HG03175 (cell line): Measurements from ENCODE around the gene FGF11.

ENCODE experiments used
- ATAC-seq: cut with Tn5 transposase; IDR thresholded peaks from one replicate; pipeline ENCODE4 v1.9.1; 2021; ENCODE audit warnings: mild to moderate bottlenecking, moderate library complexity; ENCODE audit not compliant: unreplicated experiment

The FGF11 gene

DNA sequence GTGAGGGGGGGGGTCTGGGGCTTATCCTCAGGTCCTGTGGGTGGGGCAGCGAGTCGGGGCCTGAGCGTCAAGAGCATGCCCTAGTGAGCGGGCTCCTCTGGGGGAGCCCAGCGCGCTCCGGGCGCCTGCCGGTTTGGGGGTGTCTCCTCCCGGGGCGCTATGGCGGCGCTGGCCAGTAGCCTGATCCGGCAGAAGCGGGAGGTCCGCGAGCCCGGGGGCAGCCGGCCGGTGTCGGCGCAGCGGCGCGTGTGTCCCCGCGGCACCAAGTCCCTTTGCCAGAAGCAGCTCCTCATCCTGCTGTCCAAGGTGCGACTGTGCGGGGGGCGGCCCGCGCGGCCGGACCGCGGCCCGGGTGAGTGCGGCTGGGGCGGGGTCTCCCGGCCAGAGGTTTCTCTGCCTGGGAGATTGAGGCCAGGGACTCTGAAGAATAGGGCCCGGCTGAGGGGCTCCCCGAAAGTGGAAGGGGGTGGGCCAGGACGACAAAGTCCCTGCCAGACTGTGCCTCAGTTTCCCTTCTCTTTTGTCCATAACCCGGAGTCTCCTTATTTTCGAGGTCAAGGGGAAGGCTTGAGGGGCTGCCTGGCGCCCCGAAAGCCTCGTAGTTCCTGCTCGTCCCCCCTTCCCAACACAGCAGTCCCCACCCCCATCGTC, at the start of gene FGF11:
Gene FGF11 (plus strand): TSS at position 51 of the 651 bp plus-strand sequence. CDS start 109 bp downstream, at position 160.
- no peak for ATAC-seq

DNA sequence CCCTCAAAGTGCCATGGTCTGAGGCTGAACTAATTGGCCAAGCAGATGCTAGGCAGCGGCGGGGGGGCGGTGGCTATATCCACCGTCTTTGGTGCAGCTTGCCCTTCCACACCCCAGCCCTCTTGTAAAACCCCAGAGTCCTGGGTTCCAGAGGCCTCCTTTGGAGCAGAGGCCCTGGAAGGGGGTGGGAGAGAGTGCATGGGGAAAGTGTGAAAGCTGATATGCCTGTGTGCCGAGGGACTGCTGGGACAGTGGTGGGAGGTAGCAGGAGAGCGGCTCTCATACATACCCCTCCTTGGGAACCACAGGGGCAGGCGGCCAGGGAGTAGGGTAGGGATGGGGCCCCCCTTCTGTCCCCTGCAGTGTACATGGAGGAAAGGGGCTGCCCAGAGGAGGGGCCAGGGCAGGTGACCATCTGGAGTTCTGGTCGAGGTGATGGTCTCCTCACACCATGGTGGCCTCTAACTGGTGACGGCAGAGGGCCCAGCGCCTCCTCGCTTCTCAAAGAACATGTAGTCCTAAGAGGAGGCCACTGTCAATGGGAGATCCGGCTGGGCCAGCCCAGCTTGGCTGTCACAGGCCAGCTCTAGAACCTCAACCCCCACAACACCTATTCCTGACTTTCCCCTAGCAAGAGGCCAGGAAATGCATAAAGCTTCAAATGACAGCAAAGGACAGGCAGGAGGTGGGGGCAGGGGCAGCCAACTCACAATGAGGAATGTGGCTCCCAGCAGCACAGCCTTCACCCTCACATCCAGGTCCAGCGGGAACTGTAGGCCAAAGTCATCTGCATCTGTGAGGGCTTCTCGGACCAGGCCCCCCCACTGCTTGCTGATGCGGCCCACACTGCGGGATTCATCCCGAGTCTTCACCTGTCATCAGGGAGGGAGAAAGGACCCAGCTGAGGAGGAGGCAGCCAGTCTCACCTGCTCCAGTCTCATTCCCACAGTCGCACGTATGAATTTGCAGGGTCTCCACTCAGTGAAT, 49.1 kb upstream of the FGF11 start:
- no peak for ATAC-seq

DNA sequence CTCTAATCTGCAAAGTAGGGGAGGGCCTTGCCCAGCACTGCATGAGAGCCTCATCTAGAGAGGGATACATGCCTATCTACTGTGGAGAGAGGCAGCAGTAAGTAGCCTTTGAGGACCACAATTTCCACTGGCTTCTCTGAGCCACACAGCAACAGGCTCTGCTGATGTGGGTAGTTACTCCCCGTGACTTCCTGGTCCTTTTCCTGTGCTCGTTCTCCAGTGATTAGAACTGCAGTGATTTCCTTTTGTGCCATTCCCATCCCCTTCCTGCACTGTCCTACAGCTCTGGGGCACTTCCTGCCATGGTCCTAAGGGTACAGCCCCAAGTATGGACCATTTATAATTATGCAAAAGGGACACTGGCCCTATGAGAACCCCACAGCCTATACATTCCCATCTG, 48.0 kb upstream of the FGF11 start:
- no peak for ATAC-seq

DNA sequence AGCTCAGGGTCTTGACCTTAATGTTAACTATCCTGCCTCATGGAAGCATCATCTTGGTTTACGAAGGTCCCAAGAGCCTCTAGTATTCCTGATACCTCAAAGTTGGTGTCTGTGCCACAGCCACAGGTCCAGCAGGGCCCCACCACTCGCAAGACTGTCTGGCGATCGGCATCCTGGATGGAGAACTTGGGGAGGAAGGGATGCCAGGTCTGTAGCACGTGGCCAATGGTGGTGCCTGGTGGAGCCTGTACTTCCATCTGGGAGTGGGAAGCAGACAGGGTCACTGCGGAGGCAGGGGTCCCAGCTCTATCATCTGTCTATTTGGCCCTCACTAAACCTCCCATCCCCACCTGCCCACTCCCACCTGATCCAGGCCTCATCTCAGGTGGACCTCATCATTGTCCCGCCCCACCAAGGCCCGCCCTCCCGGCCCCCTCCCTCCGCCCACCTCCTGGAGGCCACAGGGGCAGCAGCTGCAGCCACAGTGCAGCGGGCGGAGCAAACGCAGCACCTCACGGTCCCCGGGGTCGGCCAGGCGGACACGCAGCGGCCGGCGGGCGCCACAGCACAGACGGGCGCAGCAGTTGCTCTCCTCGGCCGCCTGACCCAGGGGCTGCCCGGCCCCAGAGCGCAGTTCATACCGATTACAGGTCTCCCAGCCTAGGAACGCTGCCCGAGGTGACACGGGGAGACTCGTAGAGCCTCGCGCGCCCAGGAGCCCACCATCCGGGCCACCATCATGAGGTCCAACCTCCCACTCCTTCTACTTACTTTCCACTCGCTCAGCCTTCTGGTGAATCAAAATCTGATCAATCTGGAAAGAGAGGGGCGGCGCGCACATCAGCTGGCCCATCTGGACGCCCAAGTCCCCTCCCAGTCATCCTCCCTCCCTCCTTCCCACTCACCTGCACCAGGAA, 46.4 kb upstream of the FGF11 start:
- ATAC-seq, result no peak

DNA sequence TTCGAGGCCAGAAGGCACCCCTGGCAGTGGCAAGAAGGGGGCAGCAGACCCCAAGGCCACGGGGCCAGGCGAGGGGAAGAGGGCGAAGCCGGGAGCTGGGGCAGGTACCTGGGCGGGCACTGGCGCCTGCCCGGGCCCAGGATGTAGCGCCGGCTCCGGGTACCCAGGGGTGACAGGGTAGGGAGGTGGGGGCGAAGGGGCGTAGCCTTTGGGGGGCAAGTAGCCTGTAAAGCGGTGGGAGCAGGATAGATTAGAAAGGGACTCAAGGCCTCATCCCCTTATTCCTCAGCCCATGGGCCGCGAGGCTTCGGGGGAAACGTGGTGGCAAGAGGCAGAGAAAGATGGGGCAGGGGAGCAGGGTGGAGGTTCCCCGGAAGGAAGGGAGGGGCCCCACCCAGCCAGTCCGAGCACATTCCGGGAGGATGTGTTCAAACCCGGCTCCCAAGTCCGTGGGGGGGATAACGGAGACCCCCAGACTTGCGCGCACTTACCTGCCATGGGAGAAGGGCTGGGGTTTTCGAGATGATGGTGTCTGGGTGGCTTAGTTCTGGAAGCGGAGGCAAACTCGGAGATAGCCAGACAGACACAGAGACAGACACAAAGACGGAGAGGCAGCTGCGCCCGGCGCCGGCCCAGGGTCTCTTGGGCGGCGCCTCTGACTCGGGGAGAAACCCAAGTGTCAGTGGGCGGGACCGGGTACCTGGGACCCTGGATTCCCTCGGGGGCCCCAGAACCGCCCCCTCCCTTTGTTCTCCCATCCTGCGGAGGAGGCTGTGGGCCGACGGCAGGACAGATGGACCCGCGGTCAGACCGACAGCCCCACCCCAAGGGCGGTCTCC, 45.5 kb upstream of the FGF11 start:
- ATAC-seq, result peak; percentile 32

DNA sequence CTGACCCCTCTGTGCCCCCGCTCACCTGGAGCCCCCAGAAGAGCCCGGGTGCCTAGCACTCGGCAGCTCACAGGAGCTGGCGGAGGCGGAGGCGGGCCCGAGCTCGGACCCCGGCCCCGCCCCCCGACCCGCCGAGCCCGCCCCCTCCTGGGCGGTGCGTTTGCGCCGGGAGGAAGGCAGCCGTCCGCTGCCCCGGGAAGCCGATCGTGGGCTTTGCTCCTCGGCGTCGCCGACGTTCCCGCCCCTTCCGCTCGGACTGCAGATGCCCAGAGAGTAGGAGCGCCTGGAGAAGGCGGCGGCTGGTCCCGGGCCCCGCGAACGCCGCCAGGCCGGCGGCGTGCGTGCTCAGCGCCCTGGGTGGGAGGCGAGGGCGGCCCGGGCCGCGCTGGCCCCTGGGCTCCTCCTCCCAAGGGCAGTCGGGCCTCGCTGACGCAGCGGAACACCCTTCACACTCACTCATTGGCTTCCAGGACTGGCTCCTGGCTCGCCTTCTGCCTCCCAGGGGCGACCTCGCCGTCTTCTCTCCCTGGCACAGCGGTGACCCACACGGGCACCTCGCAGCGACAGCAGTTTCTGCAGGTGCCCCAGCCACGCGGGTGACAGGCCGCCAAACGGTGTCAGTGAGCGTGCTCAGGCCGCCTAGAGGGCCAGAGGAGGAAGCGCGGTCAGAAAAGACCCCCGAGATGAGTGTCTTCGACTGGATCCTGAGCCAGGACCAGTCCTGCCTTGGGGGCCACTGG, 44.7 kb upstream of the FGF11 start, which contains the start of gene PLSCR3:
Gene PLSCR3 (minus strand): TSS at position 74 of the 740 bp plus-strand sequence. CDS start 415 bp downstream, outside the sequence.
- ATAC-seq, result peak; percentile 69

DNA sequence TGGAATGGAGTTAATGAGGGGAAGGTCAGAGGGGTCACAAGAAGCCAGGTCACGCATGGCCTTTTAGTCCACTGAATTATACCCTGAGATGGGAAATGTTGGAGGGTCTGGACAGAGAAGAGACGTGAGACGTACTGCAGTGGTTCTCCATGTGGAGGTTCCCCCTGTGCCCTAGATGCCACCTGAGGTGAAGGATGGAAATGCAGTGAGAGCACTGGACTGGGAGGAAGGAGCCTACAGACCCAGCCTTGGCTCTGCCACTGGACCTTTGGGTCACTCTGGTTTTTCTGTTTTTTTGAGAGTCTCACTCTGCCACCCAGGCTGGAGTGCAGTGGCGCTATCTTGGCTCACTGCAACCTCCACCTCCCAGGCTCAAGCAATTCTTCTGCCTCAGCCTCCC, 43.2 kb upstream of the FGF11 start:
- no peak for ATAC-seq

DNA sequence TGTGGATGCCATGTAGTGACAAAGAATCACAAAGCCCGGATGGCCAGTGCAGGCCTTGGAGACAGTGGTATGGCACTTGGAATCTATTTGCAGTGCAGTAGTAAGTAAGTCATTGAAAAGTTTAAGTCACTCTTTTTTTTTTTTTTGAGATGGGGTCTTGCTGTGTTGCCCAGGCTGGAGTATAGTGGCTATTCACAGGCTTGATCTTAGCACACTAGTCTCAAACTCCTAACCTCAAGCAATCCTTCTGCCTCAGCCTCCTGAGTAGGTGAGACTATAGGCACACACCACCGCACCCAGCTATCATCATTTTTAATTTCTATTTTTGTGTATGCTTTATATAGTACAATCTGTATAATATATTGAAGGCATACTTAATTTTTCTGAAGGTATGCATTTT, 40.7 kb upstream of the FGF11 start:
- no peak for ATAC-seq

DNA sequence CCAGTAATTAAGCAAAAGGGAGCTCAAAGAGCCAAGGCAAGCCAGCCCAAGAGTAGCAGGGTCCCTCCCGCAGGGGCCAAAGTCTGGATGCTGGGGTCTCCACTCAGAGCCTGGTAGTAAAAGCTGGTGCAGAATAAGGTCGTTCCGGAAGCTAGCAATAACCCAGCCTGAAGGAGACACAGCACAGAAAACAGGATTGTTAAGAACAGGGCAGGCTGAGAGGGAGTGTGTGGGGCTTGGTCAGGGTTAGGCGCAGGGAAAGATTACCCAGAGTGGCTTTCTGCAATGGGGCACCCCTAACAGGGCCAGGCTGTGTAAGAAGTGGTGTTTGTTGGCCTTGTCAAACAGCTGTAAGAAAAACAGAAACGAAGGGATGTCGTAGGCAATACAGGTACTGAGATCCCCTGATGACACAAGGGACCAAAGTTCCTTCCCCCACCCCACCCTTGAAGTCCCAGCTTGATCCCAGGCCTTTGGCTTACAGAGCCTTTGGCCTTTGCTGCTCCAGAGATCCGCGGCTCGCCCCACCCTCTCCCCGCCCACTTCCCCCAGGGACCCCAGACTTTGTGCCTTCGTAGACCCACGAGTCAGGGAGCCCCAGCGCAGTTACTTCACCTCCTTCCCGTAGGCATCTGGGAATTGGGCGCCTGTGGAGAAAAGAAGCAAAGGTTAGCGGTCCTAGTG, 36.1 kb upstream of the FGF11 start:
- no peak for ATAC-seq

DNA sequence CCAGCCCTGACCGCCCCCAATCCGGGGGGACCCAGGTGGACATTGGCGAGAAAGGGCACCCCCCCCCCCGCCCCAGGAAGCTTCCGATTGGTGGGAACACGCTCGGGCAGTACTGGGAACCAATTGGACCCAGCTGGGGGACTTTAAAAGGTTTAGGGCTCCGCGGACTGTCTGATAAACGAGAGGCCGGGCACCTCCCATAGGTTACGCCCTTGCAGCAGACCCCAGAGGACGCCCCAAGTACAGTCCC, 35.7 kb upstream of the FGF11 start:
- no peak for ATAC-seq

DNA sequence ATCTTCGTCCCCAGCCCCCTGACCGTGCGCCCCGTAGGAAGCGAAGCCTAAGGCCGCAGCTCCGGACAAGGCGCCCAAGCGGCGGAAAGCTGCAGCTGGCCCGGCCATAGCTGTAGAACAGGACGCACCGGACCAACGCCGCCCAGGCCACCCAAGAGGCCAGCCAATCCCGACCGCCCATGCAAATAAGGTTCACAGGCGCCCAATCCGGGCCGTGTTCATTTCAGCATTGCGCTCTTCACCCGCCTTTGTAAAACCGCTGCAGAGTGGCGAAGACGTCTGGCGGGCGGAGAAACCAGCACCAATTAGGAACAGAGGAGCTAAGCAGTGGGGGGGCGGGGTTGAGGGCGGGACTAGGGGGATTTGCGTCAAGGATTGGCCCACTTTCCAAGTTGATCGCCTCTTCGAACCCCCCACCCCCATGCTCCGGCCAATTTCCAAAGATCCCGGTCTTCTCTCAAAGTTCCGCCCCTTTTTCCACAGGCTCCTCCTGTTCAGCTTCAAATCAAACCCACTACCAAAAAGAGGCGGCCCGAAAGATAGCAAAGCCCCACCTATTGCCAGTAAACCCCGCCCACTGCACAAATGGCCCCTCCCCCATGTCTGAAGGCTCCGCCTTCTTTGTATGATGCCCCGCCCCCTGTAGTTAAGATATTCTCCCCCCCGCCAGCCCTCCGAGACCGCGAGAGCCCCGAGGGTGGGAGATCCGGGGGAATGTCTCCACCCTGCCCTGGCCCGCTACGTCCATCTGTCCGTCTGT, 35.2 kb upstream of the FGF11 start, which contains the start of gene TMEM256:
Gene TMEM256 (minus strand): TSS at position 121 of the 760 bp plus-strand sequence. CDS start 13 bp downstream, at position 108.
- ATAC-seq, result peak; percentile 94

DNA sequence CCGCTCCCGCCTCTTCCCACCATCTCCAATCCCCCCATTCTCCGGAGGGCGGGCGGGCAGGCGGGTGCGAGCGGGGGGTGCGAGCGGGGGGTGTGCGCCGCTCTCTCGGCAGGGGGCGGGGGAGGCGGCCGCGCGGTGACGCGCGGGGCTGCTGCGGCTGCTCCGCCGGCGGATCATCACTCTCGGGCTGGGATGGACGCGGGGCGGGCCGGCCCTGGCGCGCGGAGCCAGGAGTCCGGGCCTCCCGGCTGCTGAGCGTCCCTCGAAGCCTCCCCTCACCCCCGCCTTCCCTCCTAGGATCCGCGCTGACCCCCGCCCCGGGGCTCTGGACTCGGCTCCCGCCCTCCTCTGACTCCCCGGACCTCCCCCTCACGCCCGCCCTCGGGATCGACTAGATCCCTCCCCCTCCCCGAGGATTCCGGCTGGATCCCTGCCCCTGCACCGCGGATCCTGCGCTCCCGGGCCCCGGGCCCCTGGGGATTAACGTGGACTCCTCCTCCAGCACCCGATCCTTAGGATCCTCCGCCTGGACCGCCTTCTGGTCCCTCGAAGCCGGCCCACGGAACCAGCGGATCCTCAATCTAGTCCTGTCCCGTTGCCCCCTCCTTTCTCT, 34.5 kb upstream of the FGF11 start:
- ATAC-seq, result no peak

DNA sequence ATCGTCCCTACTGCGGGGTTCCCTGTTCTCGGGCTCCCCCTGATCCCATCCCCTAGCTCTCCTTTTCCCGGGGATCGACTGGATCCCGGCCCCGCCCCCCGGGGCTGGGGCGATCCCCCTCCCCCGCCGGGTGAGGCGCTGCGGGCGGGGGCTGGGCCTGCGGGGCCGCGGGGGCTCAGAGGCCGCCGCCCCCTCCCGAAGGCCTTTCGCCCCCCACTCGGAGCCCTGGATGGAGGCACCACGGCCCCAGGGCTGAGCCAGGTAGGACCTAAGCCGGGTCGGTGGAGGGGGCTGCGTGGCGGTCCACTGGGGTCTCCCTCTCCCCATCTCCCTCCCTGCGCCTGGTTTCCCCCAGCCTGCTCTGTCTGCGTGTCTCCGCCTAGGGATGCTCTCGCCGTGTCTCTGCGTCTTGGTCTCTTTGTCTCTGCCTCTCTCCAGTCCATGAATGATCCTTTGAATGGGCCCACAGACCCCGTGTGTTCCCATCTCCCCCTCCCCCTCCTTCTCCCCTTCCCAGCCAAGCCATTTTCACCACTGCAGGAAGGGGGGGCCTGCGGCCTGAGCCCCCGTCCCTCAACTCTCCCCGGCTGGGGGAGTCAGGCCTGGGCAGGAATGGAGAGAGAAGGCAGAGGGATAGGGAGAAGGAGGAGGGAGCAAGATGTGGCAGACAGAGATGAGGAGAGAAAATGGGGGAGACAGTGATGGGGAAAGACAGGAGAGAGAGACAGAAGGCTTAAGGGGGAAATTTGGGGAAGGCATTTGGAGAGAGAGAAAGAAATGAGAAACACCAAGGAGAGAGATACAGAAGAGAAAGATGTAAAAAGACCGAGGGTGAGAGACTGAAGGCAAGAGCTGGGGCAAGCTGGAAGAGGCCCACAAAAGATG, 33.7 kb upstream of the FGF11 start:
- ATAC-seq, result no peak

DNA sequence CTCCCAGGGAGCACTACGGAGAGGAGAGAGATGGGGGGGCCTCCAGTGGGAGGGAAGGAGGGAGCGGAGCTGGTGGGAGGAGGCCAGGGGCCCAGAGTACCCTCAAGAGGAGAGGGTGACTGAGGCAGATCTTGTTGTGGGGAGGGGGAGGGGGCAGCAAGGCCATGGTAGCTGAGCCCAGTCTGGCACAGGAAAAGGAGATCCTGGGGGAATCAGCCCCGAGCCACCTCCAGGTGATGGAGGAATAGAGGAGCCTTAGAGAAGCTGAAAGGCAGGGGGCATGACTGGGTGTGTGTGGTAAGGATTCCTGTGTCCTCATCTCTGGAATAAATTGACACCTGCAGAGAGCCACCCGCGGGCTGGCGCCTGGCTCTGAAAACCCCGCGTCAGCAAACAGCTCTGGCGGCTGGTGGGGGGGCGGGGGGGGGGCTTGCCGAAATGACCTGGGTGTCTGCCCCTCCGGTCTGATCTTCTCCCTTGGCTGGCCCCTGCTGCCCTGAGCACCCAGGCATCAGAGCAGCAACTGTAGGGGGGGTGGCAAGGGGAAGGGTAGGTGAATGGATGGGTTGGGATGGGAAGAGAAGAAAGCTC, 33.0 kb upstream of the FGF11 start:
- ATAC-seq, result no peak

DNA sequence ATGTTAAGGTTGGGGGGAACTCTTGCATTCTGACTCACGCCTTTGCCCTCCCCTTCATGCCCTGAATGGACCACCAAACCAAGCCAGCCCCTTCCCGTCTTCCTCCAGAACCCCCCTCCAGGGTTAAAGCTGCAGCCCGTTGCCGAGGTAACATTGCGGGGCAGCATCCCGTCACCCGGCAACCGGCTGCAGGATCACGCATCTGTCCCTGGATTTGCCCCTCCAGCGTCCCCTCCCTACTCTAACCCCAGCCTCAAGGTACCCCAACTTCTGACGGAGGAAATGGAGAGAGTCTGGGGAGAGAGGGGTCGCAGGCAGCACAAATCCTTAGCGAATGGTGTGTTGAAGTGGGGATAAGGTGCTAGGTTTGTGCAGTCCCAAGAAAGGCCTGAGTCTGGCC, 32.2 kb upstream of the FGF11 start:
- no peak for ATAC-seq

DNA sequence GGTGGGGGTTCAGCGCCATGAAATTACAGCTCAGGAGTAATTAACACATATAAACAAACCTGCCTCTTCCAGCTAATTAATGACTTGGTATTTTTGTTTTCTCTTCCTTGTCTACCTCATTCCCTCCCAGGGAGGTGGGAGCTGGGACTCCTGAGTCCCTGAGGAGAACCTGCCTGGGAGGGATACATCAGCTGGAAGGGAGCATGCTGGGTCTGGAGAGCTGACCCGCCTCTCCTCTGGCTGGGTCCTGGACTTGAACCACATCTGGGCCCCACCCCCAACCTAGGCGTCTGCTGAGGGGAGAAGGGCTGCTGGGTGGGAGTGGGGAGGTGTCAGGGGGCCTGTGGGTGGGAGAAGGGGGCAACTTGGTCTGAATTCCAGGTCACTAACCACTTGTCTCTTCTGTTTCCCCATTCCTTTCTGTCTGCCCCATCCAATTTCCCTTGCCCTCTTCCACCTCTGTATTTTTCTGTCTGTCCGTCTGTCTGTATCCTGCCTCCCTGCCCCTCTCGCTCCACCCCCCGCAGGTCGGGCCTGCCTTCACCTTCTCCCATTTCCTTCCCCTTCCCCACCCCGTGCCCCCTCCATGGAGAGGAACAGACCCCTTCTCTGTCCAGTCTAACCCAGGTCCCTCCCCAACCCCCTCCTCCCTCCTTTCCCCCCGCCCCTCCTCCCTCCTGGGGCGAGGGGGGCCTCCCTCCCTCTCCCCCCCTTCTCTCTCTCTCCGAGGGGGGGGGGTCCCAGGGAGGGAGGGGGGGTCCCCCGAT, 31.6 kb upstream of the FGF11 start, which contains the start of gene NLGN2:
Gene NLGN2 (plus strand): TSS at position 361 of the 767 bp plus-strand sequence. CDS start 411 bp downstream, outside the sequence.
- no peak for ATAC-seq
